IMR-90 (cell line): ENCODE measurements around the gene THEM4. TPM values are rescaled to one million over a fixed set of nuclear protein-coding genes. Genes with fewer than 3 reads are reported as not detected.

ENCODE experiments used
- ATAC-seq: fragments of 200-7000 bp; cut with Tn5 transposase; 2 replicates; pipeline ENCODE4 v1.9.1; 2020; ENCODE audit warnings: low read depth, mild to moderate bottlenecking, moderate library complexity
- BruUV-seq: library from RNA; stranded (reverse); fragments of 400-500 nt; replicated peaks from 2 replicates; lab custom pipeline; 2021; lab: Mats Ljungman, UMichigan
- CTCF ChIA-PET: fragments of 300-600 bp; formaldehyde crosslinking; extraction: SDS; loops from one replicate; lab custom pipeline; 2021; ENCODE audit warnings: antibody characterized with exemption; lab: Yijun Ruan, JAX
- POLR2A ChIA-PET: fragments of 300-600 bp; sonication (Branson Sonifier 250); formaldehyde crosslinking; loops from one replicate; lab custom pipeline; 2022; ENCODE audit warnings: antibody characterized with exemption; ENCODE audit not compliant: unreplicated experiment; lab: Charles Lee
- DNase-seq: peaks from one replicate; pipeline ENCODE4 v3.0.0; 2013
- H2AFZ ChIP-seq: replicated peaks from 2 replicates; pipeline ENCODE3; 2013; ENCODE audit warnings: low read length, mild to moderate bottlenecking; ENCODE audit not compliant: poor library complexity
- H2AK5ac ChIP-seq: 2 replicates; pipeline ENCODE4 v1.6.1; 2013; ENCODE audit warnings: low read depth, low read length, inconsistent platforms
- H2AK9ac ChIP-seq: replicated peaks from 2 replicates; pipeline ENCODE3; 2013; ENCODE audit warnings: mild to moderate bottlenecking, low read depth, low read length, moderate library complexity; ENCODE audit not compliant: poor library complexity
- H2BK120ac ChIP-seq: 2 replicates; pipeline ENCODE4 v1.6.1; 2013; ENCODE audit warnings: low read depth, low read length, inconsistent platforms
- H2BK15ac ChIP-seq: 3 replicates; pipeline ENCODE4 v1.6.1; 2013; ENCODE audit warnings: low read depth, low read length, inconsistent platforms
- H2BK20ac ChIP-seq: 2 replicates; pipeline ENCODE4 v1.6.1; 2013; ENCODE audit warnings: low read depth, mild to moderate bottlenecking, inconsistent platforms, low read length, moderate library complexity
- H2BK5ac ChIP-seq: 2 replicates; pipeline ENCODE4 v1.6.1; 2013; ENCODE audit warnings: mild to moderate bottlenecking, low read depth, low read length, inconsistent platforms; ENCODE audit not compliant: poor library complexity, severe bottlenecking
- H3K14ac ChIP-seq: replicated peaks from 2 replicates; pipeline ENCODE4 v1.6.1; 2013; ENCODE audit warnings: low read depth, low read length, inconsistent platforms
- H3K18ac ChIP-seq: 2 replicates; pipeline ENCODE4 v1.6.1; 2013; ENCODE audit warnings: low read depth, low read length, control low read depth
- H3K23ac ChIP-seq: 2 replicates; pipeline ENCODE4 v1.6.1; 2013; ENCODE audit warnings: low read depth, low read length, inconsistent platforms
- H3K27ac ChIP-seq: 2 replicates; pipeline ENCODE4 v1.5.1; 2013; ENCODE audit warnings: mild to moderate bottlenecking, control low read depth, low read length; ENCODE audit not compliant: insufficient read depth
- H3K27me3 ChIP-seq: 2 replicates; pipeline ENCODE4 v1.6.1; 2013; ENCODE audit warnings: low read length; ENCODE audit not compliant: control insufficient read depth, insufficient read depth
- H3K36me3 ChIP-seq: 2 replicates; pipeline ENCODE4 v1.6.1; 2013; ENCODE audit warnings: low read length, mixed read lengths; ENCODE audit not compliant: control insufficient read depth, insufficient read depth
- H3K4ac ChIP-seq: 2 replicates; pipeline ENCODE4 v1.6.1; 2013; ENCODE audit warnings: low read depth, low read length, inconsistent platforms
- H3K4me1 ChIP-seq: 2 replicates; pipeline ENCODE4 v1.6.1; 2013; ENCODE audit warnings: low read length, mixed read lengths; ENCODE audit not compliant: control insufficient read depth, insufficient read depth
- H3K4me2 ChIP-seq: 2 replicates; pipeline ENCODE4 v1.6.1; 2013; ENCODE audit warnings: low read depth, mild to moderate bottlenecking, control low read depth, low read length, moderate library complexity
- H3K4me3 ChIP-seq: 2 replicates; pipeline ENCODE4 v1.5.1; 2013; ENCODE audit warnings: low read depth, mild to moderate bottlenecking, control low read depth, low read length, moderate library complexity; ENCODE audit not compliant: insufficient read depth
- H3K56ac ChIP-seq: 2 replicates; pipeline ENCODE4 v1.6.1; 2013; ENCODE audit warnings: low read length, inconsistent platforms; ENCODE audit not compliant: insufficient read depth; ENCODE audit errors: extremely low read depth
- H3K79me1 ChIP-seq, 2 experiments: 2 replicates each; pipeline ENCODE4 v1.6.1; 2013; ENCODE audit warnings: low read length in 2 of 2, inconsistent platforms in 1 of 2, low read depth in 1 of 2
- H3K9ac ChIP-seq: 2 replicates; pipeline ENCODE4 v1.6.1; 2013; ENCODE audit warnings: low read depth, low read length, control low read depth
- H3K9me1 ChIP-seq: 2 replicates; pipeline ENCODE4 v1.6.1; 2013; ENCODE audit warnings: low read length, inconsistent platforms; ENCODE audit not compliant: insufficient read depth
- H3K9me3 ChIP-seq: 2 replicates; pipeline ENCODE4 v1.6.1; 2013; ENCODE audit warnings: low read length; ENCODE audit not compliant: control insufficient read depth, insufficient read depth
- H4K20me1 ChIP-seq: 2 replicates; pipeline ENCODE4 v1.6.1; 2013; ENCODE audit warnings: low read length, inconsistent platforms; ENCODE audit not compliant: insufficient read depth
- H4K5ac ChIP-seq: 2 replicates; pipeline ENCODE4 v1.6.1; 2013; ENCODE audit warnings: mild to moderate bottlenecking, low read depth, low read length, control low read depth
- H4K8ac ChIP-seq, 2 experiments: 2 replicates each; pipeline ENCODE4 v1.6.1; 2013; ENCODE audit warnings: low read depth in 2 of 2, low read length in 2 of 2, control low read depth in 1 of 2, inconsistent platforms in 1 of 2
- H4K91ac ChIP-seq: 2 replicates; pipeline ENCODE4 v1.6.1; 2013; ENCODE audit warnings: low read depth, low read length, inconsistent platforms; ENCODE audit not compliant: insufficient read depth
- BHLHE40 ChIP-seq: fragments of 150-350 bp; IDR thresholded peaks from 2 replicates; pipeline ENCODE4 v1.6.1; 2016; ENCODE audit warnings: mild to moderate bottlenecking, low read depth, low read length
- CEBPB ChIP-seq: IDR thresholded peaks from 2 replicates; pipeline ENCODE4 v1.6.1; 2012; ENCODE audit warnings: low read depth, low read length, improper control_type of control experiment
- CHD1 ChIP-seq: IDR thresholded peaks from 2 replicates; pipeline ENCODE4 v1.6.1; 2012; ENCODE audit warnings: low read depth, low read length, improper control_type of control experiment
- FOS ChIP-seq: fragments of 150-350 bp; IDR thresholded peaks from 2 replicates; pipeline ENCODE4 v1.6.1; 2016; ENCODE audit warnings: low read depth, low read length
- MAFK ChIP-seq: IDR thresholded peaks from 2 replicates; pipeline ENCODE4 v1.6.1; 2012; ENCODE audit warnings: low read depth, low read length, improper control_type of control experiment
- MAZ ChIP-seq: IDR thresholded peaks from 2 replicates; pipeline ENCODE4 v1.6.1; 2012; ENCODE audit warnings: low read depth, mild to moderate bottlenecking, low read length, improper control_type of control experiment, moderate library complexity, borderline replicate concordance
- MXI1 ChIP-seq: IDR thresholded peaks from 2 replicates; pipeline ENCODE4 v1.6.1; 2012; ENCODE audit warnings: low read depth, mild to moderate bottlenecking, low read length, moderate library complexity, borderline replicate concordance
- NFE2L2 ChIP-seq: fragments of 150-350 bp; IDR thresholded peaks from 2 replicates; pipeline ENCODE4 v1.6.1; 2016; ENCODE audit warnings: low read depth, mild to moderate bottlenecking, low read length
- POLR2A ChIP-seq: IDR thresholded peaks from 2 replicates; pipeline ENCODE4 v1.6.1; 2012; ENCODE audit warnings: mild to moderate bottlenecking, low read depth, low read length
- RCOR1 ChIP-seq: IDR thresholded peaks from 2 replicates; pipeline ENCODE4 v1.6.1; 2012; ENCODE audit warnings: mild to moderate bottlenecking, low read length, improper control_type of control experiment; ENCODE audit not compliant: insufficient replicate concordance
- RFX5 ChIP-seq: IDR thresholded peaks from 2 replicates; pipeline ENCODE4 v1.8.0; 2012; ENCODE audit warnings: low read depth, mild to moderate bottlenecking, low read length, moderate library complexity
- whole genome bisulfite sequencing, 2 experiments: methylation state at CpG; one replicate each; pipeline versions ENCODE4 v1.1.5 to v1.1.7; 2013; ENCODE audit warnings: missing lambda C conversion rate in 2 of 2; ENCODE audit not compliant: insufficient read length in 1 of 2; ENCODE audit errors: extremely low coverage in 2 of 2; 5-methylcytosine and 5-hydroxymethylcytosine counted together
- dilution Hi-C: fragments of 300-500 bp; cut with HindIII; formaldehyde crosslinking; loops from one replicate; pipeline ENCODE4 v1.14.3; 2018; ENCODE audit warnings: low sequenced_read_pairs; ENCODE audit not compliant: unreplicated experiment
- in situ Hi-C: fragments of 300-500 bp; cut with MboI; formaldehyde crosslinking; loops from 3 replicates; pipeline ENCODE4 v1.14.3; 2019; ENCODE audit warnings: low sequenced_read_pairs, inconsistent platforms, mixed read lengths
- intact Hi-C: fragments of 100-400 bp; cut with micrococcal nuclease; formaldehyde crosslinking; loops from 2 replicates; pipeline ENCODE4 v1.10.0; 2022
- polyA plus RNA-seq, 3 experiments: library from polyadenylated mRNA; depleted of rRNA; stranded (reverse); fragments of >200 nt; gene quantifications; 2 replicates each; pipeline ENCODE4 v1.2.3, GENCODE V29; 2012; ENCODE audit warnings: low replicate concordance in 1 of 3
- total RNA-seq: library from RNA; depleted of rRNA; stranded (reverse); fragments of >200 nt; gene quantifications from 2 replicates; pipeline ENCODE4 v1.2.3, GENCODE V29; 2012
- TF ChIP-seq, protein P1 (sequence below): fragments of 150-350 bp; IDR thresholded peaks from 2 replicates; pipeline ENCODE4 v1.6.1; 2016; ENCODE audit warnings: low read depth, mild to moderate bottlenecking, low read length, moderate library complexity, borderline replicate concordance
- TF ChIP-seq, protein P2 (sequence below): fragments of 150-350 bp; IDR thresholded peaks from 2 replicates; pipeline ENCODE4 v1.6.1; 2017; ENCODE audit warnings: mild to moderate bottlenecking, antibody characterized with exemption, low read length, low read depth
- TF ChIP-seq, protein P3 (sequence below): conservative IDR thresholded peaks from 2 replicates; pipeline ENCODE4 v1.5.1; 2012; ENCODE audit warnings: mild to moderate bottlenecking, low read depth, low read length, improper control_type of control experiment

Gene THEM4
- total and polyA plus RNA-seq, 2 of the 4 experiments (the other 2 are of a cell fraction) = 7.3 to 15.7 TPM

DNA sequence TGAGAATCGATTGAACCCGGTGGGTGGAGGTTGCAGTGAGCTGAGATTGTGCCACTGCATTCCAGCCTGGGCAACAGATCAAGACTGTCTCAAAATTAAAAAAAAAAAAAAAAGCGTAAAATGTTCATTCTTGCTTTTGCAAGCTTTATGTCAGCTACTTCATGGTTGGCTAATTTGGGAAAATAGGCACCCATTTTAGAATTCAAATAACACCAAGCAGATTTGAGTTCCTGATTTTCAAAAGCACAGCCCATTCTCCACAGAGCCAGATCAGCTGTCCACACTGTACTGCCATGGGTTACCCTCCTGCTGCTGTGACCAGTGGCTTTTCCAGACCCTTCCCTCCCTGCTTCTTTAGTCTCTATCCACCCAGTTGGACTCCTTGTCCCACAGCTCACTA lies 60.2 kb downstream of the THEM4 start:
- Histone ChIP-seq H2BK20ac (no peak overlapping the region), H4K91ac (no peak overlapping the region), H3K4me3 (no peak overlapping the region), H2BK15ac (no peak overlapping the region), H3K36me3 (no peaks in the 10 kb centered on the region), H3K23ac (no peak overlapping the region), H3K79me1 (no peaks in the 10 kb centered on the region), H4K8ac (no peak overlapping the region), H2AK9ac (no peak overlapping the region), H4K20me1 (no peaks in the 10 kb centered on the region), H2AFZ (no peak overlapping the region), H3K27me3 (peaks cover 47% of the 10 kb centered on the region), H3K27ac (no peak overlapping the region), H3K4ac (no peak overlapping the region), H4K5ac (no peak overlapping the region), H3K9me1 (no peaks in the 10 kb centered on the region), H3K9me3 (no peaks in the 10 kb centered on the region), H3K4me2 (no peak overlapping the region), H2BK120ac (no peak overlapping the region), H3K14ac (no peak overlapping the region), H3K18ac (no peak overlapping the region), H2BK5ac (no peak overlapping the region), H3K56ac (no peak overlapping the region), H2AK5ac (no peak overlapping the region), H3K9ac (no peak overlapping the region), H3K4me1 (0 out of 2 replicates have a peak, but pooled peaks cover 1% of the 10 kb centered on the region)
- no TSS peak for BruUV-seq
- dilution Hi-C loops (no loop called here), intact Hi-C loops (no loop called here), in situ Hi-C loops (no loop called here)
- ChIA-PET POLR2A (no interaction called here), CTCF (no interaction called here)
- WGBS, 2 experiments = no CpG with 5 or more reads among the region's 3 CpGs
- ATAC-seq (no peak), DNase-seq (no peak)
- TF ChIP-seq, protein P1, sequence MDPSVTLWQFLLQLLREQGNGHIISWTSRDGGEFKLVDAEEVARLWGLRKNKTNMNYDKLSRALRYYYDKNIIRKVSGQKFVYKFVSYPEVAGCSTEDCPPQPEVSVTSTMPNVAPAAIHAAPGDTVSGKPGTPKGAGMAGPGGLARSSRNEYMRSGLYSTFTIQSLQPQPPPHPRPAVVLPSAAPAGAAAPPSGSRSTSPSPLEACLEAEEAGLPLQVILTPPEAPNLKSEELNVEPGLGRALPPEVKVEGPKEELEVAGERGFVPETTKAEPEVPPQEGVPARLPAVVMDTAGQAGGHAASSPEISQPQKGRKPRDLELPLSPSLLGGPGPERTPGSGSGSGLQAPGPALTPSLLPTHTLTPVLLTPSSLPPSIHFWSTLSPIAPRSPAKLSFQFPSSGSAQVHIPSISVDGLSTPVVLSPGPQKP = no peak
- TF ChIP-seq MXI1 (no peak), CEBPB (no peak), CHD1 (no peak), RFX5 (no peak), MAZ (no peak), POLR2A (no peak), NFE2L2 (no peak), FOS (no peak), RCOR1 (no peak), BHLHE40 (no peak), MAFK (no peak)
- TF ChIP-seq, protein P2, sequence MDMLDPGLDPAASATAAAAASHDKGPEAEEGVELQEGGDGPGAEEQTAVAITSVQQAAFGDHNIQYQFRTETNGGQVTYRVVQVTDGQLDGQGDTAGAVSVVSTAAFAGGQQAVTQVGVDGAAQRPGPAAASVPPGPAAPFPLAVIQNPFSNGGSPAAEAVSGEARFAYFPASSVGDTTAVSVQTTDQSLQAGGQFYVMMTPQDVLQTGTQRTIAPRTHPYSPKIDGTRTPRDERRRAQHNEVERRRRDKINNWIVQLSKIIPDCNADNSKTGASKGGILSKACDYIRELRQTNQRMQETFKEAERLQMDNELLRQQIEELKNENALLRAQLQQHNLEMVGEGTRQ = no peak
- TF ChIP-seq, protein P3, sequence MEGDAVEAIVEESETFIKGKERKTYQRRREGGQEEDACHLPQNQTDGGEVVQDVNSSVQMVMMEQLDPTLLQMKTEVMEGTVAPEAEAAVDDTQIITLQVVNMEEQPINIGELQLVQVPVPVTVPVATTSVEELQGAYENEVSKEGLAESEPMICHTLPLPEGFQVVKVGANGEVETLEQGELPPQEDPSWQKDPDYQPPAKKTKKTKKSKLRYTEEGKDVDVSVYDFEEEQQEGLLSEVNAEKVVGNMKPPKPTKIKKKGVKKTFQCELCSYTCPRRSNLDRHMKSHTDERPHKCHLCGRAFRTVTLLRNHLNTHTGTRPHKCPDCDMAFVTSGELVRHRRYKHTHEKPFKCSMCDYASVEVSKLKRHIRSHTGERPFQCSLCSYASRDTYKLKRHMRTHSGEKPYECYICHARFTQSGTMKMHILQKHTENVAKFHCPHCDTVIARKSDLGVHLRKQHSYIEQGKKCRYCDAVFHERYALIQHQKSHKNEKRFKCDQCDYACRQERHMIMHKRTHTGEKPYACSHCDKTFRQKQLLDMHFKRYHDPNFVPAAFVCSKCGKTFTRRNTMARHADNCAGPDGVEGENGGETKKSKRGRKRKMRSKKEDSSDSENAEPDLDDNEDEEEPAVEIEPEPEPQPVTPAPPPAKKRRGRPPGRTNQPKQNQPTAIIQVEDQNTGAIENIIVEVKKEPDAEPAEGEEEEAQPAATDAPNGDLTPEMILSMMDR = no peak
